ENCODE data around the gene TRPV5. TPM values are rescaled to one million over a fixed set of nuclear protein-coding genes. Genes with fewer than 3 reads are reported as not detected.
"Not testable (repeated sequence)": the region's sequence is repeated elsewhere in the genome, so short reads cannot be mapped to it uniquely, and the experiment has no call there.

Gene TRPV5
- not detected in 2 replicates for total RNA-seq (2014; rRNA removed; shearing (Covaris generic))

DNA sequence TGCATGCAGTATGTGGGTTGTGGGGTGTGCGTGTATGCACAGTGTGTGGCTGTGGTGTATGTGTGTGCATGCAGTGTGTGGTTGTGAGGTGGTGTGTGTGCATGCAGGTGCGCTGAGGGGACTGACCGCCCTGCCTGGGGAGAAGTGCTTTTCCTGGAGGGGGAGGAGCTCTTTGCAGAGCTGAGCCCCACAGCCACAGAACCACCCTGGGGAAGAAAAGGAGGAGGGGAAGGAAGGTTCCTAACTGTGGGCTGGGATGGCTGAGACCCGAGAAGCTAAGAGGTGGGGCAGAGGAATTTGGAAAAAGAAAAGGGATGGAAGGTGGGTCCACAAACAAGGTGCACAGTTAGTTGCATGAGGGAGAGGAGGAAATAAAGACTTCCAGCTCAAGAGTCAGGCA is at the start of gene TRPV5:
TSS of gene TRPV5 (minus strand) at position 123 of the 400 bp plus-strand sequence. CDS start 287 bp downstream, outside the sequence.
- DNase-seq (ENCODE audit: low read depth) = no peak

DNA sequence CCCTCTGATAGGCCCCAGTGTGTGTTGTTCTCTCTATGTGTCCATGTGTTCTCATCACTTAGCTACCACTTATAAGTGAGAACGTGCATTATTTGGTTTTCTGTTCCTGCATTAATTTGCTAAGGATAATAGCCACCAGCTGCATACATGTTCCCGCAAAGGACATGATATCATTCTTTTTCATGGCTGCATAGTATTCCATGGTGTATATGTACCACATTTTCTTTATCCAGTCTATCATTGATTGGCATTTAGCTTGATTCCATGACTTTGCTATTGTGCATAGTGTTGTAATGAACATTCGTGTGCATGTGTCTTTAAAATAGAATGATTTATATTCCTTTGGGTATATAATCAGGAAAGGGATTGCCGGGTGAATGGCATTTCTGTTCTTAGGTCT is 44.9 kb upstream of the TRPV5 start:
- DNase-seq (ENCODE audit: low read depth) = not testable (repeated sequence)

DNA sequence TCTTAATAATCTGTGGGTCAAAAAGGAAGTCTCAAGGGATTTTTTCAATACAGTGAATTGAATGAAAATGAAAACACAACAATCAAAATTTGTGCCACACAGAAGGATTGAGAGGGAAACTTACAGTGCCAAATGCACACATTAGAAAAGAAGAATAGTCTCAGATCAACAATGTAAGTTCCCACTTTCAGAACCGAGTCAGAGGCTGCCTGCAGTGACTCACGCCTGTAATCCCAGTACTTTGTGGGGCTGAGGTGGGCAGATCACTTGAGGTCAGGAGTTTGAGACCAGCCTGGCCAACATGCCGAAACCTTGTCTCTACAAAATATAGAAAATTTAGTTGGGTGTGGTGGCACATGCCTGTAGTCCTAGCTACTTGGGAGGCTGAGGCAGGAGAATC is 41.1 kb upstream of the TRPV5 start:
- DNase-seq (ENCODE audit: low read depth) = no peak

DNA sequence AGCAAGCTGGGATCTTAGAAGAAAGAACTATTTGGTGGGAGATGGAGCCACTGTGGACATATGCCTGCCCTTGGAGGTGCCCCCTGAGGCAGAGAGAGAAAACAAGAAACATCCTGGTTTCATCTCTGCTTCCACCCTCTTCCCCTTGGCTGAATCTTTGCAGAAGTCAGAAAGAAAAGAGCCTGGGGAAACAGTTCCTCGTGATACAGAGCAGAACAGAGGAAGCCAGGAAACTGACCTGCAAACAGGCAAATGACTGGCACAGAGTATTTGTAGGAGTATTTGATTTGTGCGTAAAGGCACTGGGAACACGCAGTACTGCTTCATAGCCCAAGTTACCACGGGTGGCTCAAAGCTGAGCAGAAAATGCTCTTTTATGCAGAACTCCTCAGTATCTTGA is 35.6 kb upstream of the TRPV5 start:
- no peak for DNase-seq (ENCODE audit: low read depth)

DNA sequence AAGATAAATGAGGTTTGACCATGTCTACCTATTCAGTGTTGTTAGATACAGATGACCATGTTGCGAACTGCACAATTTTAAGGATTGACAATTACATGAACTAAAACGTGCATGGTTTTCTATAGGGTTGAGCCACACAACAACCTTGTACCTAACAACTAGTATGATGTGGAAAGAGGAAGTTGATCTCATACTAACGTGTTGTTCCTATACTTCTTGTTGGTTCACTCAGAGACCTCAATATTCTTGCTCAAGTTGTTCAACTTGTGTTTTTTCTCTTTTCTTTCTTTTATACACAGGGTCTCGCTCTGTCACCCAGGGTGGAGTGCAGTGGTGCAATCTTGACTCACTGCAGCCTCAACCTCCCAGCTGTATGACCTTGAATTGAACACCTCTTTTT is 34.7 kb upstream of the TRPV5 start:
- no peak for DNase-seq (ENCODE audit: low read depth)

GRCh38 chr7:142964502-142965246 is 31.1 kb upstream of the TRPV5 start:
- no peak for DNase-seq (ENCODE audit: low read depth)

DNA sequence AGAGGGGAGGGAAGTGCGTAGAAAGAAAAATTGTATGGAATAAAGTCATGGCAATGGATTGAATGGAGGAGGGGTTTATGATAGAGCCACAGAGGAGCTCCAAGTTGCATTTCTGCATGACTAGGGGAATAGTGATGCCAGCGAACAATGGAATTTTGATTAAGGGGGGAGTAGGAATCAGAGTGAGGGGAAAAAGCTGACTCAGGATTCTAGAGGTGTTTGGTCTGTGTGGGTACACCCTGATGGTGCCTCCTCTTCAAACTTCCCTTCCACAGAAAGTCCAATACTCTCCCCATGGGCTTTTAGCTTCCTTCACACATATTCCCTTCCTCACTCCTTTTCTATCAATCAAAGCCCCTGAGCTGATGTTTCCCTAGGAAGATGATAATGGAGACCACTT is 30.4 kb upstream of the TRPV5 start:
- DNase-seq (ENCODE audit: low read depth) = no peak

GRCh38 chr7:142962991-142963390 is 29.4 kb upstream of the TRPV5 start:
- no peak for DNase-seq (ENCODE audit: low read depth)

DNA sequence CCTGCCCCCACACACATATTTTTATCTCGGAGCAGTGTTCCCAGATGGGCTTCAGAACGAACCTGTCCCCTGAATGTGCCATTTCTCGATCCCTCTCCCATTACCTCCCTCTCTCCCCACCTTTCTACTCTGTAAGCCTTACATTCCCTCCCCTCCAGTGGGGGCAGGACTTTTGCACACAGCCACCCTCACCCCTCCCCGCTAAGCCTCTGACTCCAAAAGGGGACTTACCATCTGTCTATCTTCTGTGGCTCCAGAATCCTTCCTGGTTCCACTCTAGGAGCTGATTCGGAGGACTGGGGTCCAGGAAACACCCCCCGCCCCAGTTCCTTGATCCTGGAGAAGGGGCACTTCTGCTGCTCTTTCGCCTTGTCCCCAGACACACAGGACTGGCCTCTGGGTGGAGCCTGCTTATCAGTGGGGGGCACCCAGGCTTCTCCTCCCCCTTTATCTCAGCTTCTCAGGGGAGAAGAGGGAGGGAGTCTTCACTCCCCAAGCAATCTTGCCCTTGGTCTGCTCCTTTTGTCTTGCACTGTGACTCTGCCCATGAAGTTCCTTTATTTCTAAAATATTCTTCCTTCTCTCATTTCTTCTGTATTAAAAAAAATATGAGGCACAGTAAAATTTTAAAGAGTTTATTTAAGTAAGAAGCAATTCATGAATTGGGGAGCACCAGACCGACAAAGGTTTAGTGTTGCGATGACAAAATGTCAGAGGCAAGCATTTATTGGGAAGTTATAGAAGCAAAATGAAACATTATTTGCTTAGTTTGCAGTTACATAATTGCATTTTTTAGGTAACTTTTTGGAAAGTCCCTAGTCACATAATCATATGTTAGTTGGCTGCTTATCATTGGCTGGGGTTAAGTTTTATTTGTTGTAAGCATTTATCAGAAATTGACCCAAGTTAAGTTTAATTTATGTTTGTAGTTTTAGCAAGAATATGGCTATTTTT is 28.7 kb upstream of the TRPV5 start, which contains the start of gene KEL:
TSS of gene KEL (minus strand) at position 391 of the 954 bp plus-strand sequence. CDS start at position 234, 157 bp downstream.
- no peak for DNase-seq (ENCODE audit: low read depth)

DNA sequence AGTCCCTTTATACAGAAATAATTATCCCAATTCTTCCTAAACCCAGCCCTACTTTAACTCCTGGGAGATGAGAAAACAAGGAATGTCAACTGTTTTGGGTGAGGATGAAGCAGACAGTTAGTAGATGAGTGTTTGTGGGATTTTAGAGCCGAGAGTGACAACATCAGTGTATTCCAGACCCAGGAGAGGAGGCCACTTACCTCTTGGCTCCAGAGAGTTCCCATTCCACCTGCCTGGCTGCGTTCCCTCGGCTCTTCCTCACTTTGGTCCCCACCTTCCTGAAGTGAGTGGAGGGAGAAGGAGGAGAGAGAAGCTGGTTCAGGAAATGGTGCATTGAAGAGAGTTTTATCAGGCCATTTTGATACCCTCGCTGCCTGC is 28.0 kb upstream of the TRPV5 start:
- no peak for DNase-seq (ENCODE audit: low read depth)

DNA sequence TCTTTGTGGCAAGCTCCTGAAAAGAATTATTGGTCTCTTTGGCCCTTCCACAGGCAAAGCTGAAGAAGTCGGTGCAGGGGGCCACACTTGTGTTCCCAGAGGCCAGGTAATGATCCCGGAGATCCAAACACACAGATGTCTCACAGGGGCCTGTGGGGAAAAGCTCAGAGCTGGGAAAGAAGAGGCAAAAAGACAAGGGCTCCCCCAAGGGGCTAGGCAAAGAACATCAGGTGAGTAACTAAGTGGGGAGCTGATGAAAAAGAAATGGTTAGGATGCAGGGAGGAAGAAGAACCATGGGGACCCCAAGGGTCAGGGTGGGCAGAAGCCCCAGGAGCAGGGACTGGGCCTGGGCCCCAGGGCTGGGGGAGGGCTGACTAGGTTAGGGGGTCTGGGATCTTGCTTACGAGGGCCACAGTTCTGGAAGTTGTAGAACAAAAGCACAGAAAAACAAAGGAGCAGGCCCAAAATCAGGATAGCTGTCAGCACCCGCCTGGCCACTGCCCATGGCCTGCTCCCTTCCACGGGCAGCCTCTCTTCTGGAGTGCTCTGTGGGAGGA is 27.5 kb upstream of the TRPV5 start:
- DNase-seq (ENCODE audit: low read depth) = no peak

DNA sequence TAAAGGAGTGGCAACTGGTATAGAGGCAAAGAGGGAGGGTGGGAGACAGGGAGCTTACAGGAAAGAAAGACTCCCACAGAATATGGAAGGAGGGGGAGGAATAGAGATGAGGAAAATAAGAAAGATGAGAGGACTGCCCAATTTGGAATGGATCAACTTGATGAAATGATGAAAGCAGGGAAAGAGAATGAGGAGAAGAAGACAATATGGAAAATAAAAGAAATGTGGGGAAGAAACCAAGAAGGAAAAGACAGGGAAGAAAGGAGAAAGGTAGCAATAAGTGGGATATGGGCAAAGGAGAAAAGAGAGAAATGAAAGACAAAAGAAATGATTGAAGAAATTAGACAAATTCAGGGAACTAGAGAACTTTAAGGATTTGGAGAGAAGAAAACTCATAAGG is 25.7 kb upstream of the TRPV5 start:
- DNase-seq (ENCODE audit: low read depth) = no peak

DNA sequence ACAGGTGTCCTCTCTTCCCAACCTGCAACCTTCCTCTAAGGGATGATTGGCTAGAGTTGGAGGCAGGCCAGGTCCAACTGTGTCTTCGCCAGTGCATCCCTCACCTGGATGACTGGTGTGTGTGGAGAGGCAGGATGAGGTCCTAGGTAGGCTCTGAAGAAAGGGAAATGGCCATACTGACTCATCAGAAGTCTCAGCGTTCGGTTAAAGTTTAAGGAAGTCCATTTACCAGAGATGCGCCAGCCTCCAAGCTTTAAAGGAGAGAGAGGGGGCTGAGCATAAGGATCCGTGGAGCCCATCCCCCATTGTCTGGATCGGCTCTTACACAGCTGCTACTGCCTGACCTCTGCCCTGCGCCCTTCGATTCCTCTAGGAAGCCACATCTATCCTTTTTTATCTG is 24.2 kb upstream of the TRPV5 start:
- no peak for DNase-seq (ENCODE audit: low read depth)

DNA sequence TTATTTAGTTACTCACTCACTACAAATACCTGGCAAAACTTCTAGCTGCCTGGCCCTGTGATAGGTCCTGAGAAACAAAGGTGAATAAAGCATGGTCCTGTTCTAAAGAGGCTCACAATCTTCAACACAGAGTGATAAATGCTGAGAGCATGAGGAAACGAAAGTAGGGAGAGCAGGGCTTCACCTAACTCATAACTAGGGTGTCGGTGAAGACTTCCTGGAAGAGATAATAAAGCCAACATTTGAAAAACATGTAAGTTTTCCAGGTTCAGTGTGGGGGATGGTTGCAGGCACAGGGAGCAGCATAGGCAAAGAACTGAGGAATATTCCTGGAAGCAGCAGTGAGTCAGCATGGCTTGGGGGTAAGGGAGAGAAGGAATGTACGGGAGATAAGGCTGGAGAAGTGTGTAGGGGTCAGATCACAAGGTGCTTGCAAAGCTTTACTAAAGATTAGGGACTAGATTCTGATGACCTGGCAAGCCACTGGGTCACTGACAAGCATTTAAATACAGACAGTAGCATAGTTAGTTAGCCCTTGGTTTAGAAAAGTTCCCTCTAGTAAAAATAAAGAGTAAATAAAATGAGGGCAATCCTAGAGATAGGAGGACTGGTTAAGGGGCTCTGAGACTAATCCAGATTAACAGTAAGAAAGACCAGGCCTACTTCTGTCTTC is 23.5 kb upstream of the TRPV5 start:
- DNase-seq (ENCODE audit: low read depth) = peak; percentile 42

- no peak for DNase-seq (ENCODE audit: low read depth)
Measured at GRCh38 chr7:142954680-142955268, 21.2 kb upstream of the TRPV5 start.

DNA sequence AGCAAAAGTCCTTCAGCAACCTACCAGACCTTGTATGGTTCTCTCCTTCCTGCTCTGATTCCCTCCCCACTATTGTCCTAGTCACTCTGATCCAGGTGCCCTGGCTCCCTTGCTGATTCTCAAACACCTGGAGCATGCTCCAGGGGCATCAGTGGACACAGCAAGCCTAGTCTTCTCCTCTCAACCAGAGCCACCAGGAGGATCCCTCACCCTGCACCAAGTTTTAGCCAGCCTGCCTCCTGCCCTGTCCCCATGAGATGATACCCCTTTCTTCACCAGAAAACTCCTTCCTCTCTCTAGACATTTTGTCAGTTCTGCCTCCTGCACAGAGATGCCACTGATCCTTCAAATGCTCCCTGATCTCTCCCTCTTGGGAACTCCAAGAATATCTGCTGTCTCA is 16.7 kb upstream of the TRPV5 start:
- no peak for DNase-seq (ENCODE audit: low read depth)

- no peak for DNase-seq (ENCODE audit: low read depth)
Measured at GRCh38 chr7:142948603-142949002, 15.1 kb upstream of the TRPV5 start.

DNA sequence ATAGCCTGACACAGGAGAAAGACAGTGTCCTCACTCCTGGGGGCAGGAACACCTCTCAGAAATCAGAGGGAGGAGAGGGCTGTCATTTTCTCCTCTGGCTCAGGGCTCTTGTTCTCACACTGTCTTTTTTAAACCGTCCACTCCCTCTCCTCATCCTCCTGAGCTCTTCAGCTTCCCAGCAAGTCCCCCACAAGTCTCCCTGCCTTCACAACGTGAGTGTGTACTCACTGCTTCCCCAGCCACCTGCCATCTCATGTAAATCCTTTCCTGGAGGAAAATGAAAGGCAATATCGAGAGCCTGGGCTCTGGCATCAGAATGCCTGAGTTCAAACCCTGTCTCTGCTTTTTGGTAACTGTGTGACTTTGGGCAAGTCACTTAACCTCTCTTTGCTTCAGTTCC is 11.5 kb upstream of the TRPV5 start:
- no peak for DNase-seq (ENCODE audit: low read depth)

GRCh38 chr7:142943706-142944268 is 10.2 kb upstream of the TRPV5 start:
- no peak for DNase-seq (ENCODE audit: low read depth)

DNA sequence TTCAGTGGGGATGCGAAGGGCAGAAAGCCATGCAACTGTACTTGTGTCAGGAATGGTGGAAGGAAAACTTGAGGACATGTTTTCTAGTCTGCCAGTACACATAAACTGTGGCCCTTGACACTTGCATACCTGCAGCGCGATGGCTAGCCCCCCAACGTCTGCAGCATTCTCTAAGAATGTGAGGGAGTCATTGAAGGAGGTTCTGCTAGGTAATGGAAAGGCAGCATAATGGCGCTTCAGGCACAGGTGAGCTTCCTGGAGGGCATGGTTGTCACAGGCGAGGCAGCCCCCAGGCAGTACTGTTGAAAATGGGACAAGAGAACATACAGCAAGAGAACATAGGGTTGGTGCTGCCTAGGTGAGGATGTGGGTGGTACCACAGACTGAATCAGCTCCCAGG is 9.2 kb upstream of the TRPV5 start:
- DNase-seq (ENCODE audit: low read depth) = no peak

- DNase-seq (ENCODE audit: low read depth) = no peak
Measured at GRCh38 chr7:142941541-142941940, 8.0 kb upstream of the TRPV5 start.

All from RPMI7951 (cell line).